ENCODE measurements around the gene CHRNA10.

CHRNA10 gene

GRCh38 chr11:3635641-3636375, 35.4 kb downstream of the CHRNA10 start:
- Histone ChIP-seq H3K27me3 (ENCODE audit: control insufficient read depth, low read length) (no peaks in the 10 kb centered on the region), H3K27ac (ENCODE audit: low read depth, low read length) (no peak overlapping the region), H3K4me2 (ENCODE audit: low read length) (no peak overlapping the region), H3K9me2 (replicated peaks; ENCODE audit: control insufficient read depth, low read length) (no peaks in the 10 kb centered on the region), H3K36me3 (ENCODE audit: control insufficient read depth, low read length) (no peaks in the 10 kb centered on the region), H3K9me3 (ENCODE audit: control insufficient read depth, insufficient read depth, low read length) (no peaks in the 10 kb centered on the region), H3K79me2 (ENCODE audit: control insufficient read depth, low read length) (no peaks in the 10 kb centered on the region), H4K20me1 (ENCODE audit: control insufficient read depth, insufficient read depth, low read depth, low read length) (no peaks in the 10 kb centered on the region), H3K4me1 (ENCODE audit: control insufficient read depth, low read length) (no peaks in the 10 kb centered on the region), H3F3A (ENCODE audit: control insufficient read depth, insufficient read depth) (no peaks in the 10 kb centered on the region), H3K4me3 (ENCODE audit: low read length) (no peak overlapping the region)
- TF ChIP-seq CTCF (IDR thresholded peaks at IDR 0.05; ENCODE audit: low read depth, low read length, poor library complexity, severe bottlenecking) (no peak), EZH2phosphoT487 (IDR thresholded peaks at IDR 0.05; ENCODE audit: borderline replicate concordance, low read length) (no peak)

- Histone ChIP-seq H3K4me1 (ENCODE audit: control insufficient read depth, low read length) (no peaks in the 10 kb centered on the region), H3F3A (ENCODE audit: control insufficient read depth, insufficient read depth) (no peaks in the 10 kb centered on the region), H3K36me3 (ENCODE audit: control insufficient read depth, low read length) (no peaks in the 10 kb centered on the region), H3K4me3 (ENCODE audit: low read length) (no peak overlapping the region), H4K20me1 (ENCODE audit: control insufficient read depth, insufficient read depth, low read depth, low read length) (no peaks in the 10 kb centered on the region), H3K9me2 (replicated peaks; ENCODE audit: control insufficient read depth, low read length) (no peaks in the 10 kb centered on the region), H3K27me3 (ENCODE audit: control insufficient read depth, low read length) (no peaks in the 10 kb centered on the region), H3K79me2 (ENCODE audit: control insufficient read depth, low read length) (no peaks in the 10 kb centered on the region), H3K9me3 (ENCODE audit: control insufficient read depth, insufficient read depth, low read length) (no peaks in the 10 kb centered on the region), H3K4me2 (ENCODE audit: low read length) (no peak overlapping the region), H3K27ac (ENCODE audit: low read depth, low read length) (no peak overlapping the region)
- TF ChIP-seq EZH2phosphoT487 (IDR thresholded peaks at IDR 0.05; ENCODE audit: borderline replicate concordance, low read length) (no peak), CTCF (IDR thresholded peaks at IDR 0.05; ENCODE audit: low read depth, low read length, poor library complexity, severe bottlenecking) (no peak)
Observed at GRCh38 chr11:3632070-3632660, 39.0 kb downstream of the CHRNA10 start.

- H3K79me2 ChIP-seq (ENCODE audit: control insufficient read depth, low read length) = no peaks in the 10 kb centered on the region
- no peak overlapping the region for H3K4me3 ChIP-seq (ENCODE audit: low read length)
- no peaks in the 10 kb centered on the region for H3F3A ChIP-seq (ENCODE audit: control insufficient read depth, insufficient read depth)
- no peaks in the 10 kb centered on the region for H3K9me2 ChIP-seq (replicated peaks; ENCODE audit: control insufficient read depth, low read length)
- no peaks in the 10 kb centered on the region for H3K36me3 ChIP-seq (ENCODE audit: control insufficient read depth, low read length)
- H4K20me1 ChIP-seq (ENCODE audit: control insufficient read depth, insufficient read depth, low read depth, low read length) = no peaks in the 10 kb centered on the region
- no peak for TF ChIP-seq CTCF (IDR thresholded peaks at IDR 0.05; ENCODE audit: low read depth, low read length, poor library complexity, severe bottlenecking)
- no peak for TF ChIP-seq EZH2phosphoT487 (IDR thresholded peaks at IDR 0.05; ENCODE audit: borderline replicate concordance, low read length)
- no peak overlapping the region for H3K4me2 ChIP-seq (ENCODE audit: low read length)
- H3K27ac ChIP-seq (ENCODE audit: low read depth, low read length) = no peak overlapping the region
- no peaks in the 10 kb centered on the region for H3K9me3 ChIP-seq (ENCODE audit: control insufficient read depth, insufficient read depth, low read length)
- H3K27me3 ChIP-seq (ENCODE audit: control insufficient read depth, low read length) = no peaks in the 10 kb centered on the region
- no peaks in the 10 kb centered on the region for H3K4me1 ChIP-seq (ENCODE audit: control insufficient read depth, low read length)
Observed at GRCh38 chr11:3631331-3631730, 39.9 kb downstream of the CHRNA10 start.
